Loucy (cell line): ENCODE measurements around the gene CASP8.

Source experiments
- CTCF ChIP-seq: fragments of 200-600 bp; sonication (generic); conservative IDR thresholded peaks from 2 replicates; pipeline ENCODE4 v1.5.1; 2014; ENCODE audit warnings: mild to moderate bottlenecking, antibody characterized with exemption, low read length
- EZH2phosphoT487 ChIP-seq: fragments of 200-600 bp; IDR thresholded peaks from 2 replicates; pipeline ENCODE4 v1.6.1; 2018; ENCODE audit warnings: antibody characterized with exemption, mild to moderate bottlenecking, moderate library complexity, borderline replicate concordance

- TF ChIP-seq CTCF = no peak
- no peak for TF ChIP-seq EZH2phosphoT487
These were observed 27.9 kb upstream of the CASP8 start for GRCh38 chr2:201232467-201232815.
